Measurements from ENCODE around the gene KIAA1217. TPM values are rescaled to one million over a fixed set of nuclear protein-coding genes. Genes with fewer than 3 reads are reported as not detected.

KIAA1217 gene
- total RNA-seq, 4 donors from 2014 or later: 46.9 to 108 (median 61.5) TPM

DNA sequence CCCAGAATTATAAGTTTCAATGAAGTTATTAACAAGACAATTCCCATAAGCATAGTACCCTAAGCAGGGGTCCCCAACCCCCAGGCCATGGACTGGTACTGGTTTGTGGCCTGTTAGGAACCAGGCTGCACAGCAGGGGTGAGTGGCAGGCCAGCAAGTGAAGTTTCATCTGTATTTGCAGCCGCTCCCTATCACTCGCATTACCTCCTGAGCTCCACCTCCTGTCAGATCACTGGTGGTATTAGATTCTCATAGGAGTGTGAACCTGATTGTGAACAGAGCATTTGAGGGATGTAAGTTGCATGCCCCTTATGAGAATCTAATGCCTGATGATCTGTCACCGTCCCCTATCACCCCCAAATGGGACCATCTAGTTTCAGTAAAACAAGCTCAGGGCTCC is 36.0 kb upstream of the KIAA1217 start:
- TF ChIP-seq POLR2A (IDR thresholded peaks at IDR 0.05): no peak
- DNase-seq: no peak
- H3K27me3 ChIP-seq: no peaks in the 10 kb centered on the region
- H3K36me3 ChIP-seq: no peaks in the 10 kb centered on the region
- no peak overlapping the region for H3K27ac ChIP-seq
- no peaks in the 10 kb centered on the region for H3K9me3 ChIP-seq
- H3K4me3 ChIP-seq: no peak overlapping the region
- no peaks in the 10 kb centered on the region for H3K4me1 ChIP-seq

DNA sequence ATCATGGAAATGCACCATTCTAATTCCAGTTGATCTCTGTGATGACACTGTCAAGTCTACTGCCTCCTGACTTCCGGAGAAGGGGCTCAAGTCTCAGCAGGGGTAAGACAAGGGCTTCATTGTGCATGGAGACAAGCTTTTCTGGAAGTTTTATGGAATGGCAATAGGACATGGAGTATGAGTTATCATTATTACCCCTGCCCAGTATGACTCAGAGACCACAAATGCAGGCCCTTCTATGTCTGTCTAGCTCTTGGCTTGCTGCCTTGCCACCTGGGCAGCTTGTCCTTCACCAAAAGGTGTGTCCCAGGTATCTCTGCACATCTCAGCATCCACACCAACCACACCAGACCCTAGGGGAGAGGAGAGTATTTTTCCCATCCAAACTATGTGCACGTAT is 34.9 kb upstream of the KIAA1217 start:
- Histone ChIP-seq H3K4me3 (no peak overlapping the region), H3K27ac (no peak overlapping the region), H3K27me3 (no peaks in the 10 kb centered on the region), H3K4me1 (no peaks in the 10 kb centered on the region), H3K36me3 (no peaks in the 10 kb centered on the region), H3K9me3 (no peaks in the 10 kb centered on the region)
- no peak for DNase-seq
- TF ChIP-seq, protein P1, sequence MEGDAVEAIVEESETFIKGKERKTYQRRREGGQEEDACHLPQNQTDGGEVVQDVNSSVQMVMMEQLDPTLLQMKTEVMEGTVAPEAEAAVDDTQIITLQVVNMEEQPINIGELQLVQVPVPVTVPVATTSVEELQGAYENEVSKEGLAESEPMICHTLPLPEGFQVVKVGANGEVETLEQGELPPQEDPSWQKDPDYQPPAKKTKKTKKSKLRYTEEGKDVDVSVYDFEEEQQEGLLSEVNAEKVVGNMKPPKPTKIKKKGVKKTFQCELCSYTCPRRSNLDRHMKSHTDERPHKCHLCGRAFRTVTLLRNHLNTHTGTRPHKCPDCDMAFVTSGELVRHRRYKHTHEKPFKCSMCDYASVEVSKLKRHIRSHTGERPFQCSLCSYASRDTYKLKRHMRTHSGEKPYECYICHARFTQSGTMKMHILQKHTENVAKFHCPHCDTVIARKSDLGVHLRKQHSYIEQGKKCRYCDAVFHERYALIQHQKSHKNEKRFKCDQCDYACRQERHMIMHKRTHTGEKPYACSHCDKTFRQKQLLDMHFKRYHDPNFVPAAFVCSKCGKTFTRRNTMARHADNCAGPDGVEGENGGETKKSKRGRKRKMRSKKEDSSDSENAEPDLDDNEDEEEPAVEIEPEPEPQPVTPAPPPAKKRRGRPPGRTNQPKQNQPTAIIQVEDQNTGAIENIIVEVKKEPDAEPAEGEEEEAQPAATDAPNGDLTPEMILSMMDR (IDR thresholded peaks at IDR 0.05): no peak
- no peak for TF ChIP-seq POLR2A (IDR thresholded peaks at IDR 0.05)

DNA sequence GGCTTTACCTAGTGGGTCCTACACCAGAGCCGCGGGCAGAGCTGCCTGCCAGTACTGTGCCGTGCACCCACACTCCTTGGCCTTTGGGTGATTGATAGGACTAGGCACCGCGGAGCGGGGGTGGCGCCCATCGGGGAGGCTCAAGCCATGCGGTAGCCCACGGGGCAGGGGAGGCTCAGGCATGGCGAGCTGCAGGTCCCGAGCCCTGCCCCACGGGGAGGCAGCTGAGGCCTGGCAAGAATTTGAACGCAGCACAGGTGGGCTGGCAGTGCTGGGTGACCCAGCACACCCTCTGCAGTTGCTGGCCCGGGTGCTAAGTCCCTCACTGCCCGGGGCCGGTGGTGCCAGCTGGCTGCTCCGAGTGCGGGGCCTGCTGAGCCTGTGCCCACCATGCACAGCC is 32.3 kb upstream of the KIAA1217 start:
- DNase-seq: no peak
- TF ChIP-seq, protein P1 (IDR thresholded peaks at IDR 0.05): no peak
- TF ChIP-seq POLR2A (IDR thresholded peaks at IDR 0.05): no peak
- Histone ChIP-seq H3K36me3 (no peaks in the 10 kb centered on the region), H3K4me1 (no peaks in the 10 kb centered on the region), H3K4me3 (no peak overlapping the region), H3K27ac (no peak overlapping the region), H3K9me3 (no peaks in the 10 kb centered on the region), H3K27me3 (no peaks in the 10 kb centered on the region)

DNA sequence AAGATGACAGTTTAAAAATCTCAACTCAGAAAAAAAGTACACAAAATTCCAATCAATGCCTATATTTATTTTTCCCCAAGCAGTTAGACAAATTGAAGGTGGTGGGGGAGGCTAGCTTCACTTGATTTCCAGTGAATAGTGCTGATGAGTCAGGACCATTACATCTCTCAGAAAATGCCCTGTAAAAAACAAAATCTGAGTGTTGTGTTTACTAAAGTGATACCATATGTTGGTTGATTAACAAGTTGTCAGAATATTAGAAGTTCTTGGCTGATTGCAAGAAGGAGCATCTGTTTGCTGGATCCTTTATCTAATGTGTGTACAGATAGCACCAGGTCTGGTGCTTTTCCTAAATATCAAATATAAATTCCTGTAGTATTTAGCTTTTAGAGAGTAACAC is 31.3 kb upstream of the KIAA1217 start:
- no peak for DNase-seq
- H3K27ac ChIP-seq: no peak overlapping the region
- TF ChIP-seq POLR2A (IDR thresholded peaks at IDR 0.05): no peak
- TF ChIP-seq, protein P1 (IDR thresholded peaks at IDR 0.05): no peak

DNA sequence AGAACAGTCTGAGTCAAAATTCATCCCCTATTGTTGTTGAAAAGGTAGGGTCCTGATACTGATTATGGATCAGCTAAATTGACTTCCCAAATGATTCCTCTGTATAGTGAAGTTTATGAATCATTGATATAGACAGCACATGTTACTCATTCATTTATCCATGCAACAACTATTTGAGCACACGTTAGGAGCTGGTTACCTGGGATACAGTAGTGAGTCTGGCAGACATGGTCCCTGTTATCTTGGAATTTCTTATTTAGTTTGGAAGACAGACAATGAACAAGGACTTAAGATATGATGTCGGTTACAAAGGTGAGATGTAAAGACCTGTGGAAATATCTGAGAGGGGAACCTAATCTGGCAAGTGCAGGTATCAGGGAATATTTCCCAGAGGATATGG is 28.0 kb upstream of the KIAA1217 start:
- Histone ChIP-seq H3K27ac (no peak overlapping the region), H3K4me3 (no peak overlapping the region), H3K9me3 (no peaks in the 10 kb centered on the region), H3K36me3 (no peaks in the 10 kb centered on the region), H3K27me3 (no peaks in the 10 kb centered on the region), H3K4me1 (no peaks in the 10 kb centered on the region)
- no peak for DNase-seq
- TF ChIP-seq, protein P1 (IDR thresholded peaks at IDR 0.05): no peak
- TF ChIP-seq POLR2A (IDR thresholded peaks at IDR 0.05): no peak

More for the DNA sequence above, 31.3 kb upstream of the KIAA1217 start:
- H3K9me3 ChIP-seq: no peaks in the 10 kb centered on the region
- no peaks in the 10 kb centered on the region for H3K27me3 ChIP-seq
- no peaks in the 10 kb centered on the region for H3K36me3 ChIP-seq
- no peaks in the 10 kb centered on the region for H3K4me1 ChIP-seq
- H3K4me3 ChIP-seq: no peak overlapping the region

DNA sequence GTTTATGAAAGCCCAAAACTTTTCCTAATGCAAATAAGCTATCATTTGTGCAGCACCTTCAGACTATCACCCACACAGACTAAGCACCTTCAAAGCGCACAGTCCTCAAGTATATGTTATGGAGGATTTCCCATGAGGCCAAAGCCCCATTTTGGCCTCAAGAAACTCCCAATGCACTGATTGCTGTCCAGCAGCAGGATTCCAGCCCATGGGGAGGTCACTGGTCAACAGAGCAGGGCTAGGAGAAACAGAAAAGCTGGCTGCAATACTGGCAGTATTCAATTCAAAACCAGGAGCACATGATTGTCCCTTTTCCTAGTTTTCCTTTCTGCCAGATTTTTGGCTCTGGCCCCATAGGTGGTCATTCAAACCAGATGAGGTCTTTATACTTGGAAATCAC is 24.5 kb upstream of the KIAA1217 start:
- TF ChIP-seq POLR2A (IDR thresholded peaks at IDR 0.05): no peak
- TF ChIP-seq, protein P1 (IDR thresholded peaks at IDR 0.05): no peak
- no peaks in the 10 kb centered on the region for H3K36me3 ChIP-seq
- no peaks in the 10 kb centered on the region for H3K9me3 ChIP-seq
- no peak overlapping the region for H3K4me3 ChIP-seq
- no peaks in the 10 kb centered on the region for H3K27me3 ChIP-seq
- no peak overlapping the region for H3K27ac ChIP-seq
- DNase-seq: no peak
- no peaks in the 10 kb centered on the region for H3K4me1 ChIP-seq
